ENCODE data around the gene STK10.
A peak's percentile ranks its signal among the peaks of the same experiment; 100 is the strongest.

STK10 gene

DNA sequence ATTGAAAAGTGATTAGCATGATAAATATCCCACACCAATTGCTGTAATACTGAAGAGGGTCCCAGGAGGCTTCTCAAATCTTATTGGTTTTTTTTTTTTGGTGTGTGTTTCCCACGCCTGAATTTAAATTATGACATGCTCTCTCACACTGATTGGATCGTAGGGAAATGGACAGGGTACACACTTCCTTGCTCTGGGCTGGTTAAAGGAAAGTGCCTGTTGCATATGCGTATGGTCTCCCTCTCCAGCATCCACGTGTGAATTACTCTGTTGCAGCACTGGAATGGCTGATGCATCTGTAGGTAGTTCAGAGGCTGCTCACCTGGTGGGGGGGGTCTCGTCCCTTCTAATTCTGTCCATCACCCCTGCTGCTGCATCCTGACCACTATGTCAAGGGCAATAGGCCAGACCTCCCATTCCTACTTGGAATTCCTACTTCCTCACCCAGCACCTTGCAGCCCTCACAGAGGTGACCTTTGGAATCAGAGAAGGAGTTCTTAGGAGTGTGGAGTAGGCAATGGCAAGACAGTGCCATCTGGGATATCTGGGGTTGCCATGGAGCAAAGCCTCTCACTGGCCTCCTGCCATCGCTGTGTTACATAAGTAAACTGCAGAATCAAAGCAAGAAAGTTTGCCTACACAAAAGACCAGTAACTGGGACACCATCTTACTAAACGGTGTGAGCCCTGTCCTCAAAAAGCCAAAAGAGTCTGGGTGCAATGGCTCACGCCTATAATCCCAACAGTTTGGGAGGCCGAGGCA, 110.2 kb downstream of the STK10 start:
- no peak overlapping the region for H3K4me3 ChIP-seq (ENCODE audit: low read depth, low read length)
- no peak for DNase-seq (ENCODE audit: low read depth, low spot score)
- TF ChIP-seq, protein P1, sequence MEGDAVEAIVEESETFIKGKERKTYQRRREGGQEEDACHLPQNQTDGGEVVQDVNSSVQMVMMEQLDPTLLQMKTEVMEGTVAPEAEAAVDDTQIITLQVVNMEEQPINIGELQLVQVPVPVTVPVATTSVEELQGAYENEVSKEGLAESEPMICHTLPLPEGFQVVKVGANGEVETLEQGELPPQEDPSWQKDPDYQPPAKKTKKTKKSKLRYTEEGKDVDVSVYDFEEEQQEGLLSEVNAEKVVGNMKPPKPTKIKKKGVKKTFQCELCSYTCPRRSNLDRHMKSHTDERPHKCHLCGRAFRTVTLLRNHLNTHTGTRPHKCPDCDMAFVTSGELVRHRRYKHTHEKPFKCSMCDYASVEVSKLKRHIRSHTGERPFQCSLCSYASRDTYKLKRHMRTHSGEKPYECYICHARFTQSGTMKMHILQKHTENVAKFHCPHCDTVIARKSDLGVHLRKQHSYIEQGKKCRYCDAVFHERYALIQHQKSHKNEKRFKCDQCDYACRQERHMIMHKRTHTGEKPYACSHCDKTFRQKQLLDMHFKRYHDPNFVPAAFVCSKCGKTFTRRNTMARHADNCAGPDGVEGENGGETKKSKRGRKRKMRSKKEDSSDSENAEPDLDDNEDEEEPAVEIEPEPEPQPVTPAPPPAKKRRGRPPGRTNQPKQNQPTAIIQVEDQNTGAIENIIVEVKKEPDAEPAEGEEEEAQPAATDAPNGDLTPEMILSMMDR (IDR thresholded peaks at IDR 0.05; ENCODE audit: insufficient read depth, low read length, missing control alignments), result no peak
- ChIA-PET CTCF (interaction anchor here (1.1 to 3.3 kb wide), 4 partner anchors 18 to 169 kb away, joined by 3 to 13 read pairs (median 4); partner anchors contain the start of gene STK10), POLR2A (no interaction called here)

GRCh38 chr5:172076761-172077244, 111.2 kb downstream of the STK10 start:
- TF ChIP-seq, protein P1 (IDR thresholded peaks at IDR 0.05; ENCODE audit: insufficient read depth, low read length, missing control alignments), result no peak
- H3K4me3 ChIP-seq (ENCODE audit: low read depth, low read length), result no peak overlapping the region
- CTCF ChIA-PET, result interaction anchor here (1.1 to 3.3 kb wide), 3 partner anchors 17 to 111 kb away, joined by 3 to 13 read pairs (median 4); partner anchors contain the start of gene STK10
- POLR2A ChIA-PET, result interaction anchor here (0.6 kb wide), 1 partner anchor 109 kb away, joined by 4 read pairs; no protein-coding TSS in a partner anchor
- peak; percentile 21 for DNase-seq (ENCODE audit: low read depth, low spot score)

DNA sequence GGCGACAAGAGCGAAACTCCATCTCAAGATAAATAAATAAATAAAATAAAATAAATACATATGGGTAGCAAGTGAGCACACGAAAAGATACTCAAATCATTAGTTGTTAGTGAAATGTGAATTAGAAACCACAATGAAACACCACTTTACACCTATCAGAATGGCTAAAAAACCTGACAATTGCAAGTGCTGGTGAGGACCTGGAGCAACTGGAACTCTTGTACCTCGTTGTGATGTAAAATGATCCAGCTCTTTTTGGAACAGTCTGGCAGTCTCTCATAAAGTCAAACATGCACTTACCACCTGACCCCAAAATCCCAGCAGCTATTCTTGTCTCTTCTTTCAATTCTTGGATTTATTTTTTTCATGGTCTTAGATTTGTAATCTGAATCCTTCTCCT, 112.4 kb downstream of the STK10 start:
- TF ChIP-seq, protein P1 (IDR thresholded peaks at IDR 0.05; ENCODE audit: insufficient read depth, low read length, missing control alignments), result no peak
- ChIA-PET POLR2A (no interaction called here), CTCF (interaction anchor here (0.9 to 6.9 kb wide), 3 partner anchors 16 to 164 kb away, joined by 4 to 41 read pairs (median 13); partner anchors contain the start of gene STK10)
- no peak for DNase-seq (ENCODE audit: low read depth, low spot score)
- H3K4me3 ChIP-seq (ENCODE audit: low read depth, low read length), result no peak overlapping the region

GRCh38 chr5:172074896-172075295, 113.1 kb downstream of the STK10 start:
- DNase-seq (ENCODE audit: low read depth, low spot score), result no peak
- ChIA-PET CTCF (interaction anchor here (0.9 to 6.9 kb wide), 3 partner anchors 15 to 163 kb away, joined by 4 to 41 read pairs (median 13); partner anchors contain the start of gene STK10), POLR2A (no interaction called here)
- H3K4me3 ChIP-seq (ENCODE audit: low read depth, low read length), result no peak overlapping the region
- TF ChIP-seq, protein P1 (IDR thresholded peaks at IDR 0.05; ENCODE audit: insufficient read depth, low read length, missing control alignments), result no peak

DNA sequence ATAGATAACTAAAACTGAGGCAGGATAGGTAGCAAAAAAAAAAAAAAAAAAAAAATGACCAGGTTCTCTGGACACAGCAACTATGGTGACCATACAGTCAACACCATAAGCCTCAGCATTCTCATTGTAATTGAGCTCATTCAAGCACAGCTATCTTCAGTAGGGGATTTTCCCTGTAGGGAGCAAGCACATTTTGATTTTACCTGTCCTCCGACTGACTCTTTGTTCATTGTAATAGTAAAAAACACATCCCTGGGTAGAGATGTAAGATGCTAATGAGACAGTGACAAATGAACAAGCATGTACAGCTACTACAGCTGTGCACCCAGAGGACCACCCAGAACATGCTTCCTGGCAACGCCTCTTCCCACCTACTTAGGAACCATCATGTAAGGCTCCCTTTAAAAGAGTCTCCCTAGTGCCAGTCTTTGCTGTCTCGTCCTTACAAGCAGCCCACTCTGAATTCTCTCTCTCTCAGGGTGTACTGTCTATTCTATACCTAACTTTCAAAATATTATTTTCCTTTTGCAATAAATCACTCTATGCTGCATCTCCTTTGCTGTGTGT, 116.6 kb downstream of the STK10 start:
- CTCF ChIA-PET, result interaction anchor here (1.2 to 6.9 kb wide), 4 partner anchors 11 to 222 kb away, joined by 4 to 41 read pairs (median 11); partner anchors contain the start of gene STK10
- TF ChIP-seq, protein P1 (IDR thresholded peaks at IDR 0.05; ENCODE audit: insufficient read depth, low read length, missing control alignments), result no peak
- DNase-seq (ENCODE audit: low read depth, low spot score), result no peak
- POLR2A ChIA-PET, result no interaction called here
- no peak overlapping the region for H3K4me3 ChIP-seq (ENCODE audit: low read depth, low read length)

Measured in AG04449 (cell line).